B cell (primary cell): ENCODE results near the gene SH3RF1.

Source experiments
- CTCF ChIP-seq: fragments of 200-600 bp; IDR thresholded peaks from one replicate; pipeline ENCODE4 v1.8.0; 2022; ENCODE audit warnings: antibody characterized with exemption, mild to moderate bottlenecking
- EZH2 ChIP-seq: IDR thresholded peaks from 2 replicates; pipeline ENCODE4 v1.6.1; 2012; ENCODE audit warnings: borderline replicate concordance, low read depth, mild to moderate bottlenecking, moderate library complexity, low read length; ENCODE audit not compliant: insufficient read depth, poor library complexity, severe bottlenecking

GRCh38 chr4:169164669-169165415 lies 105.9 kb downstream of the SH3RF1 start:
- TF ChIP-seq EZH2 (no peak), CTCF (no peak)
